ENCODE data around the gene PYGO2.

The PYGO2 gene

DNA sequence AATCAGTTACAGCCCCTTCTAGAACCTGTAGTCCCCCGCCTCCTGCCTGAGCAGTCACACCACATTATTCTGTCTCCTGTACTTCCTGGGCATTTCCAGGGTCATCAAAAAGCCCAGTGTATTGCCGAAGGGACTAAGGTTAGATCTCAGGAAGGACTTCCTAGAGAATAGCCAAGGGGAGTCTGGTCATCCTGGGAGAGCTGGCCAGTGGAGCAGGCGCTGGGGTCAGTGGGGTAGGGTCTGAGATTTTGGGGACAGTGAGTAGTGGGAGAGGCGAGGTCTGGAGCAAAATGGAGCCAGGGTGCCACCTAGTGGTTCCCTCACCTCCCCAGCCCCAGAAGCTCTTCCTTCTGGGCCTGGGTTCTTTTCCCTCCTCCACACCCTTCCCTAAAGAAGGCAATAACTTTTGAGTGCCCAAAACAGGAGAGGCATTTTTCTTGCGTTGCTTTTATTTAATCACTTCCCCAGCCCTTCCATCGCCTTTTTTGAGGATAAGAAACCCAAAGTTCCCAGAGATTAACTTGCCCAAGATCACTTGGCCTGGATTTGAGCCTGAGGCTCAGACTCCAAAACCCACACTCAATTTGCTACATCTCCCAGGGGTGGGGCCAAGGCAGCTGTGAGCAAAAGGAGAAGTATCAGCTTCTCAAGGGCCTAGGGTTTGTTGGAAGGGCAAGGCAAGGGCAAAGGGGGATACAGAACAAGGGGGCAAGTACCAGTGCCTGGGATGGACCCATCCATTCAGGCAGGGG is 17.8 kb downstream of the PYGO2 start:
- DNase-seq (ENCODE audit: low read depth in 3 of 3): peak in 1 of 3 donors; percentile 43

- no peak for DNase-seq (ENCODE audit: low read depth in 3 of 3)
Measured at GRCh38 chr1:154941333-154942013, 20.1 kb downstream of the PYGO2 start.

DNA sequence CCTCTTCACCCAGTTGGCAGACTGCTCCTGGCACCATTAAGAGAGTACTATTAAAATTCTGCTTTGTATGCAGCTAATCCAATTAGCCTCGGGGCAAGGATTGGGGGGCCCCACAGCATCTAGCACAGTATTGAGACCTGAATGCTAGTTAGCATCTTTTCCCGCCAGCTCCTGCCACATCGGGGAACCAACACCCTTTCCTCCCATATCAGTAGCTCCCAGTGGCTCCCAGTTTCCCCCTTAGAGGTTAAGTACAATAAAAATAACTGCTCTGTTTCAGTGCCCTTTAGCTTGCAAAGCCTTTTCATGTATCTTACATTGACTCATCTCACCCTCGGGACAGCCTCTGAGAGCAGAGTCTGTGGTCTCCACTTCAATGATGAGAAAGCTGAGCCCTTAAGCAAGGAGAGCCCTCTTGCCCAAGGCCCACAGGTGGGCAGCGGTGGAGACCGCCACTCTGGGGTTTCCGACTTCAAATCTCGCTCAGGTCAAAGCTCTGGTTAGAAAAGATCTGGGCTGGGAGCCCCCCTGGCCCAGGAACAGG is 20.9 kb downstream of the PYGO2 start:
- no peak for DNase-seq (ENCODE audit: low read depth in 3 of 3)

- DNase-seq (ENCODE audit: low read depth in 3 of 3): no peak
Measured at GRCh38 chr1:154940213-154940560, 21.4 kb downstream of the PYGO2 start.

GRCh38 chr1:154938604-154939399 is 22.8 kb downstream of the PYGO2 start:
- no peak for DNase-seq (ENCODE audit: low read depth in 3 of 3)

DNA sequence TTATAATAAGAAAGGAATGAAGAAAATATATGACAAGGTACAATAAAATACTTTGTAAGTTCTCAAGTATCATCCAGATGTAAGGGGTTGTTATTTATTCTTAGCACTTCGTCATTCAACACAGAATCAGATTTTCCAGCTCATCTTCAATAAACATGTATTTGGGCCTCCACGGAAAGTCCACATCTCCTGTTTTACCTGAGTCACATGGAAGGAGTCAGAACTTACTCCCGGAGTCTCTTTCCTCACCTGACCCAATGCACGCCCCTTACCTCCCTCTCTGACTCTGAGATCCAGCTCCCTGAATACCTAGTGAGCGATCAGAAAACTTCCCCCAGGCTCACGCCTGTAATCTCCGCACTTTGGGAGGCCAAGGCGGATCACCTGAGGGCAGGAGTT is 23.6 kb downstream of the PYGO2 start:
- DNase-seq (ENCODE audit: low read depth in 3 of 3): no peak

- peak; percentile 76 to 88 (median 78) for DNase-seq (ENCODE audit: low read depth in 3 of 3)
Measured at GRCh38 chr1:154937085-154937987, 24.2 kb downstream of the PYGO2 start.

DNA sequence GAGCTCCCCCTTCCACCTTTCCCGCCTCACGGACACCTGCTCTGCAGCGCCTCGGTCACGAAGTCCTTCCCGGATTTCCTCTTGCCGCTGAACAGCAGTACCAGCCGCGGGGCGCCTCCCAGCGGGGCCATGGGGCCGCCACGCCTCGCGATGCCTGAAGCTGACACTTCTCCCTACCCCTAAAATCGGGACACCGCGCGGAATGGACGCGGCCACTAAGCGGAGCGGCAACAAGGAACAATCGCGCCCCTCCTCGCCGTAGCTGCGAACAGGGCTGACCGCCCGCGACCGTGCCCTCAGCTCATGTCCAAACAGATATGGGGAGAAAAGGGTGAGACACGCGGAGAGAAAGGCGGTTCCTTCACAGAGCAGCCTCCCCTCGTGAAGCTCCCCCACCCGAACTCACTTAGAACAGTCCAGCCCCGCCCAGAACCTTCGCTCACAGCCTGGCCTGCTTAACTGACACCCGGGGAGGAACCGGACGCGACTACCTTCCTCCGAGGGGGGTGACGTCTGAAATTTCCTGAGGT is 25.0 kb downstream of the PYGO2 start, which contains the start of gene PMVK:
TSS of gene PMVK (minus strand) at position 165 of the 530 bp plus-strand sequence. CDS start at position 131, 34 bp downstream.
- DNase-seq (ENCODE audit: low read depth in 3 of 3): peak; percentile 81 to 91 (median 90)

- DNase-seq (ENCODE audit: low read depth in 3 of 3): no peak
Measured at GRCh38 chr1:154935749-154936554, 25.6 kb downstream of the PYGO2 start.

GRCh38 chr1:154934358-154934948 is 27.1 kb downstream of the PYGO2 start:
- DNase-seq (ENCODE audit: low read depth in 3 of 3): no peak

DNA sequence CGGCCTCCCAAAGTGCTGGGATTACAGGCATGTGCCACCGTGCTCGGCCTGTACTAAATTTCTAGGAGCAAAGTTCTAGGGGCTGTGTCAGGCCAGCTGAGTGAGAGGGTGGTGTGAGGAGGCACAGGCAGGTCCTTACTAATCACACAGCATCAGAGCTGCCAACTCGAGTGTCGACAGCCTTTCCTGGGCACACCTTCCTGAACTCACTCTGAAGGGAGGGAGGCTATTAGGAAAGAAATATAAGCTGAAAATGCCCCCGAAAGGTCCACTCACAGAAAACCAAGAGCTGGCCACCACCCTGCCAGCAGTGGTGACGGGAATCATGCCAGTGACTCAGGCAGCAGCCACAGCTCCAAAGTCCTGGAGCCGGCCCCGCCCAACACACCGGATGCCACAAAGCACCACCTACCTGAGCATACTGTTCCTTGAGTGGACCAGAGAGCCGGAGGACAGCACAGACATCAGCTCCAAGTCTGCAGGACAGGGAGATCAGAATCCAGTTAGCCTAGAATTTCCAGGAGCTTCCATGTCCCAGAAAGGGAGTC is 29.6 kb downstream of the PYGO2 start:
- no peak for DNase-seq (ENCODE audit: low read depth in 3 of 3)

DNA sequence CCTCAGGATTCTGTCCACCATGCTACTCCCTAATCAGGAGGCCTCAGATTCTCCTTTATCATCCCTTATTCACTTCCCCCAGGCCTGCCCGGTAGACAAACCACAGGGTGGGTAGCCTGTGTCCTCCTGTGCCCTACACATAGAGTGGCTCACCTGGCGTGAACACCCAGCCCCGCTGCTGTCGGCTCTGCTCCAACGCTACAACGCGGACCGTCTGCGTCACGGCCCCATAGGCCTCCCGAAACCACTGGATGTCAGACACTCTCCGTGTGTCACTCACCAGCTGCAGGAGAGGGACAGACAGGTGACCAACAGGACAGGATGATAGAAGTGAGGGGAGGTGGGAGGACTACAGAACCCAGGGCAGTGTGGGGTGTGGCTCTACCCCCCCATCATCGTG is 35.4 kb downstream of the PYGO2 start:
- DNase-seq (ENCODE audit: low read depth in 3 of 3): no peak

DNA sequence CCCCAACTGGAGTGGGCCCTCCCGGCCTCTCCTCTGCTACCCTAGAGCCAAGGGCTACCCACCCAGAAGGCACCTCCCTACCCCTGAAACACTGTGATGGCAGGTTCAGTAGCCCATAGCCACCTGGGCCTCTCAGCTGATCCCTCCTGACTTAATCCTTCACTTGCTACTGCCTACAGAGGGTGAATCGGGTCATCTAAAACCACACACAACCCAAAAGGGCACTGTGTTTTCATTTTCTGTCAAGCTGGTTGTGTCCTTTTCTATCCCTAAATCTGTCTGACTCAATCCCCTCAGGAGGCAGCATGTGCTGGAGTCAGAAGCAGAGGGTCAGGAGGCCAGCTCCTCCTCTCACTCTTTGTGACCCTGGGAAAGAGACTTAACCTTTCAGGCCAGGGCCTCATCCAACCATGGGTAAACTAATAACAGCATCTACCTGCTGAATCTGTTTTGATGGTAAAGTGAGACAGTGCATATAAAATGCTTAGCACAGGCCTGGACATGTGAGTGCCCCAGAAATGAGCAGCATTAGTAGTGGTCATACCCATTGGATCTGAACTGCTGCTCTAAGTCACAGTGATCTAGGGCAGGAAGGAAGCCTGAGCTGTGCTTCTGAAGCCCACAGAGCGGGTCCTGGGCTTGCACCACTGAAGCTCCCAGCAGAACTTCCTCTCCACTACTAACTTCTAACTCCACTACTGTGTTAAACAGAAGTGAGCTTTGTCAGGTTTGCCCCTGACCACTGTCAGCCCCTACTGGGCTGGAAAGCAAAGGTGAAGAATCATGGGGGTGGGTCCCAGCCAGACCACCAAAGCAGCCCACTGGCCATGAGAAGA is 36.0 kb downstream of the PYGO2 start:
- no peak for DNase-seq (ENCODE audit: low read depth in 3 of 3)

DNA sequence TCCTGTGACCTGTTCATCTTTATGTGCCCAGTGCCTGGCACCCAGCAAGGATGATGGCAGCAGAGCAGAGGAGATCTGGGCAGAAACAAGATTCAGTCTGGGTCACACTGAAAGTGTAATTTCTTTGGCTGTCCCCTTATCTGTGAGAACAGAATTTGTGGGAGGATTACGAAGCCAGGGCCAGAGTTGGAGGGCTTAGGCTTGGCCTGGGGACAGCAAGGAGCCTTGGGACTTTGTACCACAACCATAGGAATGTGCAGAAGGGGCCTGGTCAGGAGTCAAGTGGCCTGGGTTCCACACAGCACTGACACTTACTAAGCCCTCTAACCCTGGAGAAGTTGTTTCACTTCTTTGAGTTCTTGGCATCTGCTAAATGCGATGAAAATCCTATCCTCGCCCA is 37.9 kb downstream of the PYGO2 start:
- no peak for DNase-seq (ENCODE audit: low read depth in 3 of 3)

DNA sequence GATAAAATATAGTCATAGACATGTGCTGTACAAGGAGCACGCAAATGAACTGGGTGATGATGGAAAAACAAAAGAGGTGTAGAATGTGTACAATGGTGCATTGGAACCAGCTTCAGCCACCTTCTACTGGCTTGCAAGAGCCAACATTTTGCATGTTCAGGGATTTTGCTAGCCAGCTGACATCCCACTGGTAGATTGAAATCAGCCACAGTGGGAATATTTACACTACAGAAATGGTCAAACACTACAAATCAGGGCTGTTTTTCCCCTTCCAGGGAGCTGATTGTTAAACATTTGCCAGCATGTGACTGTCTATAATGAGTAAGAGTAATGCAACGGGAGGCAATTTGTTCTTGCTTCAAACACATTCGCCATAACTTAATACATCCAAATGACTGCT is 48.3 kb downstream of the PYGO2 start:
- no peak for DNase-seq (ENCODE audit: low read depth in 3 of 3)

GRCh38 chr1:154912755-154913154 is 48.8 kb downstream of the PYGO2 start:
- no peak for DNase-seq (ENCODE audit: low read depth in 3 of 3)

DNA sequence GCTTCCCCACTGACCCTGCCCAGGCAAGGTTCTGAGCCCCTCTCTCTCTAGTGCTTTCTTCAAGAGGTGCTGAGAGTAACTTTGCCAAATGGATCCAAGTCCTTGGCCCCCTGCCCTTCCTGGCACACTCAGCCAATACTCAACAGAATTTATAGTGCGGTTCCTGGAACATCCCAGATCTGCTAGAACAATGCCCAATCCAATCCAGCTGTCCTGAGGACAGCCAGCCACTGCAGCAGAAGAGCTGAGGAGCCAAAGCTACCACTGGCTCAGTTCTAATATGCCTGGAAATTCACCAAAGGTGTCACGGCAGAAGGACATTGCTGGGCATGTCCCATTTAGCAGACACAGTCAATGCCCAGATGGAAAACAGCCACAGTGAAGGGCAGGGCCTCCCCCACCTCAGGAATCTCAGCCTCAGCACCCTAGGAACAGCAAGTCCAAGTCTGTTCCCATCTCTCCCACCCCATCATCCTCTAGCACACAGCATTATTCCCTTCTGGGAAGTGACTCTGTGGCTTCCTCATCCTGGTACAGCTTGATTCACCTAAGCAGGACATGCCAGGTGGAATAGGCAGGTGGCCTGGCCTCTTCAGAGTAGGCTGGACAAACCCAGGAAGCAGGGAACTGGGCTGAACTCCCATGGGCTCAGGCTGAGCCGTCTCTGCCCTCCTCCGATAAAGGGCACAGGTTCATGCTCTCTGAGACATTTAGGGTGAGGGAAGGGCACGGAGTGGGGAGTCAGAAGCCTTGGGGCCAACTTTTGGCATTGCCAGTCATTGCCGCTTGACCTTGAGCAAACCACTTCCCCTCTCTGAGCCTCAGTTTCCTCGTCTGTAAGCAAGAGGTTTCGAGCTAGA is 49.7 kb downstream of the PYGO2 start:
- no peak for DNase-seq (ENCODE audit: low read depth in 3 of 3)

DNA sequence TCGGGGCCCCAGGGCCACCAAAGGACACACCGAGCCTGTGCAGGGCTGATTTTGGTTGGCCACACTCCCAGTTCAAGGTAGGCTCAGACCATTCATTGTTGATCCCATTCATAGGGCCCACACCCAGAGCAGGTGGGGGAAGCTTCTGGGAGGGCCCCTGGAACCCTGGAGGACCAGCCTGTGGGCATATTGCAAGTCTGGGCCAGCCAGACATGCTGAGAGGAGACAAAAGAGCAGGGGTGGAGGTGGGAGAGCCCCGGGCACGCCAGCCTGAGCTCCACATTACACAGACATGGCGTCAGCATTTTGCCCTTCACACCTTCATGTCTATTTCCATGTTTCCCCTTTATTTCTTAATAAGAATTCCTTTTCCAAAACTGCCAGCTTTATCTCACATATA is 50.7 kb downstream of the PYGO2 start:
- DNase-seq (ENCODE audit: low read depth in 3 of 3): no peak

All from stimulated activated CD4-positive, alpha-beta T cell treated with anti-CD3 and anti-CD28 coated beads, TNF-alpha, amount 100 ng/mL, for 48 hours (primary cell).